Activated T-helper 17 cell treated with anti-CD3 and anti-CD28 coated beads, Interleukin-2, amount 50 U/mL, for 72 hours (primary cell): ENCODE results near the gene MTMR3. TPM values are rescaled to one million over a fixed set of nuclear protein-coding genes. Genes with fewer than 3 reads are reported as not detected.

Experiments
- ATAC-seq: fragments of 150-1000 bp; cut with Tn5 transposase; replicated peaks from 2 replicates; pipeline ENCODE4 v1.10.0; 2021; ENCODE audit warnings: mild to moderate bottlenecking, moderate library complexity
- H3K27ac Mint-ChIP-seq: one replicate; pipeline ENCODE4 v1.8.0; 2022; ENCODE audit warnings: mixed read lengths
- H3K27me3 Mint-ChIP-seq: one replicate; pipeline ENCODE4 v1.8.0; 2022; ENCODE audit warnings: mixed read lengths
- H3K36me3 Mint-ChIP-seq: one replicate; pipeline ENCODE4 v1.8.0; 2022; ENCODE audit warnings: low read depth, mild to moderate bottlenecking, mixed read lengths
- H3K4me1 Mint-ChIP-seq: one replicate; pipeline ENCODE4 v1.8.0; 2022; ENCODE audit warnings: mixed read lengths
- H3K4me3 Mint-ChIP-seq: one replicate; pipeline ENCODE4 v1.8.0; 2022; ENCODE audit warnings: mild to moderate bottlenecking, mixed read lengths
- H3K9me3 Mint-ChIP-seq: one replicate; pipeline ENCODE4 v1.8.0; 2022; ENCODE audit warnings: mixed read lengths
- total RNA-seq, 2 donors: library from RNA; stranded (reverse); gene quantifications; one replicate each; pipeline ENCODE4 v1.2.3, GENCODE V29; 2022

Gene MTMR3
- total RNA-seq, 2 donors from 2014 or later = 24.7 to 34.7 TPM

- no peak for ATAC-seq
- peak within 1 kb of the TSS; percentile 73 for H3K4me3 Mint-ChIP-seq
- H3K4me1 Mint-ChIP-seq = peaks cover 8% of the 10 kb centered on the region
- H3K36me3 Mint-ChIP-seq = no peaks in the 10 kb centered on the region
- peak within 1 kb of the TSS; percentile 85 for H3K27ac Mint-ChIP-seq
- no peaks in the 10 kb centered on the region for H3K27me3 Mint-ChIP-seq
- no peaks in the 10 kb centered on the region for H3K9me3 Mint-ChIP-seq
These were observed 197.1 kb downstream of the MTMR3 start, which contains the start of gene HORMAD2 for GRCh38 chr22:30079952-30080533. HORMAD2 (plus strand) TSS chr22:30080464; CDS start chr22:30093953, 13,489 bp downstream.

Other genes starting within 250 kb of the MTMR3 start
- gene CABP7, start 163.2 kb upstream of the MTMR3 start, total RNA-seq = under 1 TPM in 1 of 2 donors, not detected in 1; 0.09 TPM
- 10 to 100 TPM; 17.8 to 29.7 TPM for gene ZMAT5, start 116.2 kb upstream of the MTMR3 start, total RNA-seq
- gene UQCR10, start 115.8 kb upstream of the MTMR3 start, total RNA-seq = 100 to 1,000 TPM in 1 of 2 donors, 10 to 100 TPM in 1; 62.8 to 106 TPM
- gene ASCC2, start 44.9 kb upstream of the MTMR3 start, total RNA-seq = 10 to 100 TPM; 62.0 to 79.4 TPM
- under 1 TPM in 1 of 2 donors, not detected in 1; 0.37 TPM for gene HORMAD2, start 197.3 kb downstream of the MTMR3 start, total RNA-seq